ENCODE measurements around the gene ANXA4. TPM values are rescaled to one million over a fixed set of nuclear protein-coding genes. Genes with fewer than 3 reads are reported as not detected.

ANXA4 gene
- polyA plus RNA-seq, 2 of the 4 experiments (the other 2 are of a cell fraction), result 341 to 554 TPM

GRCh38 chr2:69743847-69744264, 1.9 kb downstream of the ANXA4 start:
- no peaks in the 10 kb centered on the region for H3K9me3 ChIP-seq
- H3K27ac ChIP-seq, result peak overlapping the region; percentile 90 to 99
- 73% methylated on average over 2 of the region's 2 CpGs for WGBS (ENCODE audit: missing lambda C conversion rate)
- no peak for FAIRE-seq
- ChIA-PET POLR2A (interaction anchor here (2.5 kb wide), 1 partner anchor 19 kb away, joined by 11 read pairs; no protein-coding TSS in a partner anchor), CTCF (interaction anchor here (1.3 to 15.5 kb wide), 8 partner anchors 10 to 169 kb away, joined by 3 to 140 read pairs (median 4); no protein-coding TSS in a partner anchor)
- peak overlapping the region; percentile 84 for H3K4me2 ChIP-seq
- no peak for DNase-seq (ENCODE audit: low read depth in 1 of 2, low spot score in 1 of 2)
- ATAC-seq, result no peak
- peaks cover 72% of the 10 kb centered on the region for H3K4me1 ChIP-seq
- peak overlapping the region; percentile 76 for H3K4me3 ChIP-seq
- TF ChIP-seq ATOH8 (CRISPR knock-in tag; IDR thresholded peaks at IDR 0.05; ENCODE audit: low read depth) (no peak), KDM1A (IDR thresholded peaks at IDR 0.05; ENCODE audit: low read depth) (no peak), FOSB (CRISPR knock-in tag; IDR thresholded peaks at IDR 0.05) (no peak), RNF2 (IDR thresholded peaks at IDR 0.05; ENCODE audit: borderline replicate concordance, low read depth) (no peak), RARB (CRISPR knock-in tag; IDR thresholded peaks at IDR 0.05) (no peak), PHF8 (IDR thresholded peaks at IDR 0.05; ENCODE audit: borderline replicate concordance, low read depth) (no peak), FOXS1 (CRISPR knock-in tag; IDR thresholded peaks at IDR 0.05) (no peak), CBX2 (IDR thresholded peaks at IDR 0.05; ENCODE audit: borderline replicate concordance, low read depth) (no peak), HMGXB4 (CRISPR knock-in tag; IDR thresholded peaks at IDR 0.05; ENCODE audit: borderline replicate concordance) (no peak)

- 65% methylated on average over 3 of the region's 3 CpGs for WGBS (ENCODE audit: missing lambda C conversion rate)
- POLR2A ChIA-PET, result interaction anchor here (1.0 kb wide), 1 partner anchor 35 kb away, joined by 4 read pairs; no protein-coding TSS in a partner anchor
- Histone ChIP-seq H3K4me3 (peak overlapping the region; percentile 76), H3K4me2 (peak overlapping the region; percentile 84), H3K9me3 (no peaks in the 10 kb centered on the region), H3K4me1 (peaks cover 73% of the 10 kb centered on the region), H3K27ac (peak overlapping the region; percentile 90 to 99; a peak in 4 of 6 replicates)
- FAIRE-seq, result no peak
- DNase-seq (ENCODE audit: low read depth in 1 of 2, low spot score in 1 of 2), result no peak
- ATAC-seq, result no peak
- CTCF ChIA-PET, result interaction anchor here (1.0 to 15.5 kb wide), 9 partner anchors 11 to 168 kb away, joined by 3 to 140 read pairs (median 4); no protein-coding TSS in a partner anchor
- TF ChIP-seq GATA3 (IDR thresholded peaks at IDR 0.05; ENCODE audit: borderline replicate concordance), result no peak
- TF ChIP-seq CBX8 (IDR thresholded peaks at IDR 0.05), result no peak
- no peak for TF ChIP-seq POLR2A (IDR thresholded peaks at IDR 0.05; ENCODE audit: low read length)
- no peak for TF ChIP-seq FOSL2 (IDR thresholded peaks at IDR 0.05)
- no peak for TF ChIP-seq FOSL2 (CRISPR knock-in tag; IDR thresholded peaks at IDR 0.05)
- no peak for TF ChIP-seq HOXB13 (CRISPR knock-in tag; IDR thresholded peaks at IDR 0.05; ENCODE audit: low read depth)
- no peak for TF ChIP-seq CHD4 (IDR thresholded peaks at IDR 0.05; ENCODE audit: borderline replicate concordance)
- TF ChIP-seq HOXA7 (CRISPR knock-in tag; IDR thresholded peaks at IDR 0.05), result no peak
- TF ChIP-seq RFX5 (IDR thresholded peaks at IDR 0.05), result no peak
- TF ChIP-seq POLR2AphosphoS2 (conservative IDR thresholded peaks at IDR 0.05; ENCODE audit: low read length), result no peak
These were observed 2.5 kb downstream of the ANXA4 start for GRCh38 chr2:69744456-69744855.

- WGBS (ENCODE audit: missing lambda C conversion rate), result 86% methylated on average over 2 of the region's 2 CpGs
- H3K4me1 ChIP-seq, result peaks cover 73% of the 10 kb centered on the region
- CTCF ChIA-PET, result interaction anchor here (1.0 to 15.5 kb wide), 5 partner anchors 11 to 73 kb away, joined by 4 to 140 read pairs (median 5); no protein-coding TSS in a partner anchor
- peak overlapping the region; percentile 76 for H3K4me3 ChIP-seq
- DNase-seq (ENCODE audit: low read depth in 1 of 2, low spot score in 1 of 2), result no peak
- POLR2A ChIA-PET, result interaction anchor here (1.0 kb wide), 1 partner anchor 34 kb away, joined by 4 read pairs; no protein-coding TSS in a partner anchor
- TF ChIP-seq EP300 (IDR thresholded peaks at IDR 0.05) (no peak), JUN (IDR thresholded peaks at IDR 0.05) (peak in 1 of 2 experiments; percentile 14; a peak in 1 of 5 replicates), MYC (IDR thresholded peaks at IDR 0.05; ENCODE audit: borderline replicate concordance, low read length) (no peak)
- H3K4me2 ChIP-seq, result peak overlapping the region; percentile 84
- peak overlapping the region; percentile 90 to 99; a peak in 4 of 6 replicates for H3K27ac ChIP-seq
- H3K9me3 ChIP-seq, result no peaks in the 10 kb centered on the region
- ATAC-seq, result no peak
- FAIRE-seq, result no peak
These were observed 3.1 kb downstream of the ANXA4 start for GRCh38 chr2:69745035-69745434.

Data from A549 (cell line).